Left cardiac atrium (tissue), 4 donors: ENCODE results near the gene NLGN2. TPM values are rescaled to one million over a fixed set of nuclear protein-coding genes. Genes with fewer than 3 reads are reported as not detected.

Experiments used
- ATAC-seq, 2 donors: fragments of 200-7000 bp; cut with Tn5 transposase; one replicate each; pipeline ENCODE4 v1.9.1; 2020; ENCODE audit warnings: mild to moderate bottlenecking in 2 of 2, moderate library complexity in 2 of 2
- DNase-seq: peaks from one replicate; pipeline ENCODE4 v3.0.0-alpha.2; 2020
- intact Hi-C, 2 donors: fragments of 100-400 bp; cut with DNase I; formaldehyde crosslinking; loops; one replicate each; pipeline versions ENCODE4 v1.14.1 to v1.15.1; 2022 to 2023
- total RNA-seq, 2 donors: library from RNA; stranded (reverse); fragmentation: NEBNext Ultra II Directional; extraction: Animal tissue kit (Norgen Biotek cat#: 25700); gene quantifications; one replicate each; pipeline ENCODE4 v1.2.1, GENCODE V29; 2021
- donor health status: DM: no; HTN: yes; CAD: no.
- donor health status: DM: no; HTN: yes; CAD: no; lungs with severe emphysema.
- donor health status: DM: yes; HTN: yes; CAD: no.
- donor health status: Dilated cardiomyopathy.

NLGN2 gene
- total RNA-seq, 2 donors from 2014 or later: 12.1 to 15.5 TPM

GRCh38 chr17:7408252-7408727 is 645 bp downstream of the NLGN2 start:
- intact Hi-C loops: no loop called here
- ATAC-seq (no peak), DNase-seq (no peak)

GRCh38 chr17:7408863-7409262 is 1.2 kb downstream of the NLGN2 start:
- intact Hi-C loops: no loop called here
- no peak for ATAC-seq
- no peak for DNase-seq

- intact Hi-C loops: no loop called here
- ATAC-seq: no peak
- DNase-seq: no peak
These were observed 2.1 kb downstream of the NLGN2 start for GRCh38 chr17:7409716-7410115.

GRCh38 chr17:7410634-7411426 is 3.2 kb downstream of the NLGN2 start:
- intact Hi-C loops: no loop called here
- DNase-seq: no peak
- no peak for ATAC-seq

- intact Hi-C loops: no loop called here
- ATAC-seq: no peak
- DNase-seq: no peak
These were observed 3.7 kb downstream of the NLGN2 start for GRCh38 chr17:7411427-7411750.

- ATAC-seq (peak in 1 of 2 donors; percentile 24), DNase-seq (no peak)
- intact Hi-C loops: no loop called here
These were observed 5.8 kb downstream of the NLGN2 start for GRCh38 chr17:7413346-7413985.

- DNase-seq (no peak), ATAC-seq (no peak)
- intact Hi-C loops: no loop called here
These were observed 7.2 kb downstream of the NLGN2 start for GRCh38 chr17:7414837-7415236.

GRCh38 chr17:7415784-7416183 is 8.1 kb downstream of the NLGN2 start:
- DNase-seq (no peak), ATAC-seq (no peak)
- intact Hi-C loops: no loop called here

- intact Hi-C loops: no loop called here
- DNase-seq: no peak
- ATAC-seq: no peak
These were observed 8.7 kb downstream of the NLGN2 start for GRCh38 chr17:7416323-7416722.

- ATAC-seq: no peak
- DNase-seq: no peak
- intact Hi-C loops: no loop called here
These were observed 9.5 kb downstream of the NLGN2 start for GRCh38 chr17:7417056-7417655.

GRCh38 chr17:7418472-7419152 is 11.0 kb downstream of the NLGN2 start:
- DNase-seq (no peak), ATAC-seq (no peak)
- intact Hi-C loops: no loop called here

GRCh38 chr17:7419819-7420610 is 12.4 kb downstream of the NLGN2 start, which contains the start of gene SPEM1:
SPEM1 (plus strand) TSS chr17:7420324; CDS start chr17:7420385, 61 bp downstream.
- no peak for DNase-seq
- no peak for ATAC-seq
- intact Hi-C loops: no loop called here

GRCh38 chr17:7421186-7421585 is 13.5 kb downstream of the NLGN2 start:
- intact Hi-C loops: no loop called here

GRCh38 chr17:7423679-7424078 is 16.0 kb downstream of the NLGN2 start:
- ATAC-seq (no peak), DNase-seq (no peak)
- intact Hi-C loops: no loop called here

More at GRCh38 chr17:7421186-7421585, 13.5 kb downstream of the NLGN2 start:
- DNase-seq (no peak), ATAC-seq (no peak)

- intact Hi-C loops: loop anchor here in 1 of 2 donors (5.0 kb wide), 1 partner anchor 58 kb away; no protein-coding TSS in a partner anchor
- DNase-seq (no peak), ATAC-seq (no peak)
These were observed 17.7 kb downstream of the NLGN2 start, which contains the start of gene SPEM2 for GRCh38 chr17:7425316-7425715. SPEM2 (plus strand) TSS chr17:7425616; CDS start chr17:7425689, 73 bp downstream.

GRCh38 chr17:7425756-7426155 is 18.1 kb downstream of the NLGN2 start:
- no peak for ATAC-seq
- no peak for DNase-seq
- intact Hi-C loops: loop anchor here in 1 of 2 donors (5.0 kb wide), 1 partner anchor 58 kb away; no protein-coding TSS in a partner anchor

GRCh38 chr17:7426203-7426863 is 18.7 kb downstream of the NLGN2 start:
- DNase-seq (no peak), ATAC-seq (no peak)
- intact Hi-C loops: loop anchor here in 1 of 2 donors (5.0 kb wide), 1 partner anchor 59 kb away; no protein-coding TSS in a partner anchor

GRCh38 chr17:7426896-7427489 is 19.3 kb downstream of the NLGN2 start:
- intact Hi-C loops: loop anchor here in 1 of 2 donors (5.0 kb wide), 1 partner anchor 60 kb away; no protein-coding TSS in a partner anchor
- peak in 1 of 2 donors; percentile 18 for ATAC-seq
- no peak for DNase-seq
